Lower lobe of right lung (tissue), 2 donors: ENCODE results near the gene INF2. TPM values are rescaled to one million over a fixed set of nuclear protein-coding genes. Genes with fewer than 3 reads are reported as not detected.
"Not testable (repeated sequence)": the region's sequence is repeated elsewhere in the genome, so short reads cannot be mapped to it uniquely, and the experiment has no call there.

Experiments used
- ATAC-seq, 2 donors: fragments of 200-7000 bp; cut with Tn5 transposase; one replicate each; pipeline ENCODE4 v1.9.1; 2020 to 2022; ENCODE audit warnings: mild to moderate bottlenecking in 2 of 2, moderate library complexity in 2 of 2
- DNase-seq: peaks from one replicate; pipeline ENCODE4 v3.0.0-alpha.2; 2020
- H3K27ac ChIP-seq: fragments of 200-600 bp; one replicate; pipeline ENCODE4 v1.8.0; 2022
- H3K27me3 ChIP-seq: fragments of 200-600 bp; one replicate; pipeline ENCODE4 v1.8.0; 2022; ENCODE audit warnings: low read depth
- H3K36me3 ChIP-seq: fragments of 200-600 bp; one replicate; pipeline ENCODE4 v1.8.0; 2022; ENCODE audit warnings: mild to moderate bottlenecking
- H3K4me1 ChIP-seq: fragments of 200-600 bp; one replicate; pipeline ENCODE4 v1.8.0; 2022
- H3K4me3 ChIP-seq: fragments of 200-600 bp; one replicate; pipeline ENCODE4 v1.8.0; 2022; ENCODE audit warnings: mild to moderate bottlenecking
- H3K9me3 ChIP-seq: fragments of 200-600 bp; one replicate; pipeline ENCODE4 v1.8.0; 2022
- CTCF ChIP-seq: fragments of 200-600 bp; IDR thresholded peaks from one replicate; pipeline ENCODE4 v1.8.0; 2022; ENCODE audit warnings: antibody characterized with exemption, mild to moderate bottlenecking
- intact Hi-C: fragments of 100-400 bp; cut with DNase I; formaldehyde crosslinking; loops from one replicate; pipeline ENCODE4 v1.11.0; 2022
- total RNA-seq: library from RNA; stranded (reverse); fragmentation: NEBNext Ultra II Directional; extraction: Animal tissue kit (Norgen Biotek cat#: 25700); gene quantifications from one replicate; pipeline ENCODE4 v1.2.1, GENCODE V29; 2021
- donor health status: DM: no; HTN: yes; CAD: no; lungs with severe emphysema.

The INF2 gene
- total RNA-seq, 1 donor from 2014 or later = 116 TPM

- no peak for ATAC-seq
Observed at GRCh38 chr14:104664107-104664506, 25.3 kb upstream of the INF2 start.

GRCh38 chr14:104664588-104664987 is 24.8 kb upstream of the INF2 start:
- H3K27me3 ChIP-seq = peaks cover 11% of the 10 kb centered on the region
- DNase-seq (no peak), ATAC-seq (no peak)
- H3K36me3 ChIP-seq = no peaks in the 10 kb centered on the region
- H3K9me3 ChIP-seq = no peaks in the 10 kb centered on the region
- no peak for TF ChIP-seq CTCF
- peaks cover 22% of the 10 kb centered on the region for H3K4me1 ChIP-seq
- no peak overlapping the region for H3K4me3 ChIP-seq
- H3K27ac ChIP-seq = no peak overlapping the region
- intact Hi-C loops = no loop called here

More at GRCh38 chr14:104664107-104664506, 25.3 kb upstream of the INF2 start:
- H3K27ac ChIP-seq = no peak overlapping the region
- H3K4me3 ChIP-seq = no peak overlapping the region
- no peak for TF ChIP-seq CTCF
- H3K27me3 ChIP-seq = peaks cover 13% of the 10 kb centered on the region
- no peaks in the 10 kb centered on the region for H3K36me3 ChIP-seq
- H3K4me1 ChIP-seq = peaks cover 22% of the 10 kb centered on the region
- intact Hi-C loops = no loop called here
- H3K9me3 ChIP-seq = no peaks in the 10 kb centered on the region
- DNase-seq = no peak

DNA sequence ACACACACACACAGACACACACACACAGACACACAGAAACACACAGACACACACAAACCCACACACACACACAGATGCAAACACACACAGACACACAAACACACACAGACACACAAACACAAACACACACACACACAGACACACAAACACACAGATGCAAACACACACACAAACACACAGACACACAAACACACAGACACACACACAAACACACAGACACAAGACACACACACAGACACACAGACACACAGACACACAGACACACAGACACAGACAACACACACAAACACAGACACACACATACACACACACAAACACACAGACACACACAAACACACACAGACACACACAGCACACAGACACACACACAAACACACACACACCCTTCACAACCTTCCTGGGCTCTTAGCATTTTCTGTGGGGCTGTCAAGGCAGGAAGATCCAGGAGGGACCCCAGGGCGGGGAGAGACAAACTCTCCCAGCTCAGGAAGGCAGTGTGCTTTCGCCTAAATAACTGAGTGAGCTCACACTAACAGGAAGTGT is 24.2 kb upstream of the INF2 start:
- DNase-seq (no peak), ATAC-seq (no peak)
- Histone ChIP-seq H3K9me3 (no peaks in the 10 kb centered on the region), H3K36me3 (no peaks in the 10 kb centered on the region), H3K4me1 (peaks cover 16% of the 10 kb centered on the region), H3K27ac (no peak overlapping the region), H3K27me3 (peaks cover 5% of the 10 kb centered on the region), H3K4me3 (no peak overlapping the region)
- intact Hi-C loops = no loop called here
- TF ChIP-seq CTCF = no peak

DNA sequence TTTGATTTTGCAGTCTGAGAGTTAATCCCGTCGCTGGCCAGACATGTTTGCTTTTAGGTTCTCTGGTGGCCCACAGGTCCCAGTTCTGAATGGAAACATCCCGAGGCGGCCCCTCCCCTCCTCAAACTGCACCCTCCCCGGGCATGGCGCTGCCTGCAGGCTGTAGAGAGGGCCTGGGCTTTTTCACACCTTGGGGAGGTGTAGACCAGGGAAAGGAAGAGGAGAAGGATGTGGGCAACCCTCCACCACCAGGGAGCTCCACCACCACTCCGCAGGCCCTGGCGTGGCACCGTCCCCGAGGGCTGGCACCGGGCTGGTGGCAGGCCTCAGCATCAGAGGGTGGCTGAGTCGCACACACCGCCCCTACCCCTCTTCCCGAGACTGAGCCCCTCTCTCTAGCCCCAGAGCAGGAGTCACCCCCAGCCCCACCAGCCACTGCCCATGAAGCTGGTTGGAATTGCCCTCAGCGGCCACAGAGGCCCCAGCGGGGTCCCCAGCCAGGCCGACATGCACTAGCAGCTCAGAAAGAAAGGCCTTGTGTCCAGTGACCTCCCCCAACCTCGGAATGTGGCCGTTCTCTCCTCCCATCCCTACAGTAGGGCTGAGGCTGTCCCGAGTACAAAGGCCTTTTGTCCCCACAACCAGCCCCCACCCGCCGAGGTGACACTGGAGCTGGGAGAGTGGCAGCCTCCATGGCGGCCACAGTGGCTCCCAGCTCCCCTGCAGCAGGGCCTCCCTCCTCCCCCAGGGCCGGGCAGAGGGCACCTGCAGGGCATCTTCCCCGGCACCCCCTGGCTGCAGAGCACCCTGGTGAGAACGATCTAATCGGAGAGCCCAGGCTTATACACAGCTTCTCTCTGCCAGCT is 23.5 kb upstream of the INF2 start:
- ATAC-seq = peak; percentile 85 to 89
- no peak overlapping the region for H3K4me3 ChIP-seq
- H3K4me1 ChIP-seq = peaks cover 10% of the 10 kb centered on the region
- no peaks in the 10 kb centered on the region for H3K36me3 ChIP-seq
- intact Hi-C loops = no loop called here
- TF ChIP-seq CTCF = peak; percentile 47
- no peaks in the 10 kb centered on the region for H3K9me3 ChIP-seq
- H3K27ac ChIP-seq = no peak overlapping the region
- no peak for DNase-seq
- H3K27me3 ChIP-seq = no peaks in the 10 kb centered on the region

DNA sequence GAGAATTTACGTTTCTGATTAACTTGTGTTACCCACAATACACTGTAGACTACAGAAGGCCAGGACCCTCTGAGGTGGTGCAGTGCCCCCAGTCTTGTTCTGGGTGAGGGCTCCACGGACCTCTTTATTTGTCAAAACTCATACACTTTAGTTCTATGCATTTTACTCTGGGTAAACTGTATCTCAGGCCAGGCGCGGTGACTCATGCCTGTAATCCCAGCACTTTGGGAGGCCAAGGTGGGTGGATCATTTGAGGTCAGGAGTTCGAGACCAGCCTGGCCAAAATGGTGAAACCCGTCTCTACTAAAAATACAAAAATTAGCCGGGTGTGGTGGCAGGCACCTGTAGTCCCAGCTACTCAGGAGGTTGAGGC is 22.9 kb upstream of the INF2 start:
- intact Hi-C loops, DNase-seq, H3K4me3 ChIP-seq, H3K9me3 ChIP-seq, H3K27me3 ChIP-seq, H3K36me3 ChIP-seq, ATAC-seq, H3K4me1 ChIP-seq, H3K27ac ChIP-seq: not testable (repeated sequence)

DNA sequence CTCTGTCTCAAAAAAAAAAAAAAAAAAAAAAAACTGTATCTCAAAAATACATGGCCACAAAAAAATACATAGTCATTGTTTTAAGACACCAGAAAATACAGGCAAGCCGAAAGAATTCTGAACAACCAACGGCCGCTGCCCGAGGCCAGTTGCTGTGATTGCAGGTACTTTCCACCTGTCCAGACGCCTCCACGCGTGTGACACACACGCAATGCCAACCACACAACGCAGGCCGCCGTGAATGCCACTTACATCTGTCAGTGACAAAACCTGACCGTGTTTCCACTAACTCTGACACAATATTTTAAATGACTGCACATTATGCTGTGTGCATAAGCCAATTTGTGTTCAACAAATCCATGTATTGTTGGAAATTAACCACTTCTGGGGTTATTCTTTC is 22.4 kb upstream of the INF2 start:
- DNase-seq = no peak
- no peak for TF ChIP-seq CTCF
- no peak for ATAC-seq
- H3K27ac ChIP-seq = no peak overlapping the region
- H3K9me3 ChIP-seq = no peaks in the 10 kb centered on the region
- H3K36me3 ChIP-seq = no peaks in the 10 kb centered on the region
- H3K27me3 ChIP-seq = no peaks in the 10 kb centered on the region
- intact Hi-C loops = no loop called here
- peaks cover 10% of the 10 kb centered on the region for H3K4me1 ChIP-seq
- no peak overlapping the region for H3K4me3 ChIP-seq
